NCI-H748 (cell line): ENCODE data around the gene WDR62.

Source experiments
- DNase-seq: peaks from one replicate; lab custom pipeline; 2025; ENCODE audit not compliant: unreplicated experiment; lab: John Stamatoyannopoulos, UW

The WDR62 gene

GRCh38 chr19:36073121-36073876, 18.6 kb downstream of the WDR62 start:
- DNase-seq, result no peak

- no peak for DNase-seq
Measured at GRCh38 chr19:36079389-36079945, 24.8 kb downstream of the WDR62 start.

GRCh38 chr19:36081385-36081784, 26.7 kb downstream of the WDR62 start:
- DNase-seq, result no peak

GRCh38 chr19:36081894-36082293, 27.2 kb downstream of the WDR62 start:
- no peak for DNase-seq

- no peak for DNase-seq
Measured at GRCh38 chr19:36082916-36083315, 28.2 kb downstream of the WDR62 start.

GRCh38 chr19:36084231-36085009, 29.7 kb downstream of the WDR62 start:
- no peak for DNase-seq

- no peak for DNase-seq
Measured at GRCh38 chr19:36086326-36086725, 31.6 kb downstream of the WDR62 start.

GRCh38 chr19:36089847-36090246, 35.1 kb downstream of the WDR62 start:
- no peak for DNase-seq

DNA sequence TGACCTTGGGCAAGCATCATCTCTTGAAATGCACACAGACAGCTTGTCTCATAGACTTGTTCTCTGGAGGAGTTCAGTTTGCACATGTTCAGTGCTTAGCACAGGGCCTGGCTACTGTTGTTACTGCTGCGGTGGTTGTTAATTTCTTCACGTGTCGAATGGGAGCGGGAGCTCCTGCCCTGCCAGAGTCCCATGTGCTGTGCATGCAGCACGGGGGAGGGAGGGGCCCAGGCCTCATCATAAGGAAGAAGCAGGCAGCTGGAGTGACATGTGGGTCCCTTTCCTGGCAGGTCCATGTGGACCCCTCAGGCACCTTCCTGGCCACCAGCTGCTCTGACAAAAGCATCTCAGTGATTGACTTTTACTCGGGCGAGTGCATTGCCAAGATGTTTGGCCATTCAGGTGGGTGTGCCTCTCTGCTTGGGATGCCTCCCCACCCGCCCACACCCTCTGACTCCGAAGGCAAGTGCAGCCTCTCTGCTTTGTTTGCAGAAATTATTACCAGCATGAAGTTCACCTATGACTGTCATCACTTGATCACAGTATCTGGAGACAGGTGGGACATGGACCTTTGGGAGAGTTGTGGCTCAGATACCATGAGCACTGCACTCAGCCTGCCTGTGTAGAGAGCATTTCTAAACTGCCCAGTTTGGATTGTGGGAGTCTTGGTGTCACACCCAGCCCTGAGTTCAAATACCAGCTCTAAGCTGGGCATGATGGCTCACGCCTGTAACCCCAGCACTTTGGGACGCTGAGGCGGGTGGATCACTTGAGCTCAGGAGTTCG, 36.4 kb downstream of the WDR62 start:
- DNase-seq, result no peak

DNA sequence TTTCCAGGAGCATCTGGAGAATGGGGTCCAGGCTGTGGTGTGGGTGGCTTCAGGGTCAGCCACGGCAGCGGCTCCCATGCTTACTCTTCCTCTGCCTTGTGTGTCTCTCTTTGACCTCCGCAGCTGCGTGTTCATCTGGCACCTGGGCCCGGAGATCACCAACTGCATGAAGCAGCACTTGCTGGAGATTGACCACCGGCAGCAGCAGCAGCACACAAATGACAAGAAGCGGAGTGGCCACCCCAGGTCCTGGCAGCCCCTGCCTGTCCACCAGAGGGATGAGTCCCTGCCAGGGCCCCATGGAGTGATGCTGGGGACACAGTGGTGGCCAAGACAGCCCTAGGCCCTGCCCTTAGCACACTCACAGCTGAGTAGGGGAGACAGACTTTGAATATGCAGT, 37.9 kb downstream of the WDR62 start:
- DNase-seq, result no peak

DNA sequence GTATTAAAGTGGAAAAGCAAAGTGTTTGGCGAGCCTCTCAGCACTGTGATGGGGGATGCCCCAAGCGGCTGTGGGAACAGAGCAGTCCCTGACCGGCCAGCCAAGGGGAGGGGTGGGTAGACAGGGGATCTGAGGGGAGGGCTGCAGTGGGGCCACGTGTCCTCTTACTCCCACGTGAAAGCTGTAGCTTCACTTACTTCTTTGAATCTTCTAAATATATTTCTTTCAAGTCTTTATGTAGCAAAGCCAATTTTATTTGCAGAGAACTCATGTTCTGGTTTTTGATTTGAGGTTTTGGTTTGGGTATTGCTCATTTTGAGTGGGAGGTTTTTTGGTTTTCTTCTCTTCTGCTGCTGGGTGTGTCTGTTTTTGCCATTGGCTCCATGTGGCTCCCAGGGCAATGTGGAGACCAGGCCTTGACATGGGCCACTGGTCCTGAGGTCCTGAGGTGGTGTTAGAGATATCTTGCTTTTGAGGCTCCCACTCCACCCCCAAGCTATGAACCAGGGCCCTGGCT, 38.5 kb downstream of the WDR62 start:
- DNase-seq, result no peak

DNA sequence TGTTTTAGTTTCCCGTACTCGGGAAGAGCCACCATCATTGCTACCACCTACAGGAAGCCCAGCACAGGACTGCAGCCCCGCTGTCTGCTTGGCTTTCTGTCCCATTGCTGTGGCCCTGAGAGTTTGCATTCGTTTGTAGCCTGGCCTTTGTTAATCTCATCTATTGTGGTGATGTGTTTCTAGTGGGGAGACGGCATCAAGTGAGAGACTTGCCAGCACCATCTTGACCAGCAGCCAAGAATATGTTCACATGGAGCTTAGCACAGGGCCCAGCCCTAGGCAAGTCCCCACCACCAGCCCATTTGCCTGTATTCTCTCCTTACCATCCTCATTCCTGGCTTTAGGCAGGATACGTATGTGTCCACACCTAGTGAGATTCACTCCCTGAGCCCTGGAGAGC, 39.0 kb downstream of the WDR62 start:
- no peak for DNase-seq

- no peak for DNase-seq
Measured at GRCh38 chr19:36097036-36097435, 42.3 kb downstream of the WDR62 start.

- no peak for DNase-seq
Measured at GRCh38 chr19:36099166-36099785, 44.6 kb downstream of the WDR62 start.

DNA sequence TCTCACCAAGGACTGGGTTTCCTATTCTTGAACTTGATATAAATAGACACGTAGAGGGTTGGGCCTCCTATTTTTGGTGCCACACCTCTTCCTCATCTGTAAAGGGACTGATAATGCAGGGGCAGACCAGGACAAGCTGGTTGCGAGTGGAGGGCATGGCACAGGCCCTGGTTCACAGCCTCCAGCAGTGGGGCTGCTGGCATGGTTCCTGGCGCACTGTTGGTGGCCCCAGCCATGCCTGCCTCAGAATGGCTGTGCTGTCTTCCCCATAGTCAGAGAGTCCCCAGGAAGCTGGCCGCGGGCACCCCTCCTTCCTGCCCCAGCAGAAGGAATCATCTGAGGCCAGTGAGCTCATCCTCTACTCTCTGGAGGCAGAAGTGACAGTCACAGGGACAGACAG, 45.8 kb downstream of the WDR62 start:
- DNase-seq, result no peak

DNA sequence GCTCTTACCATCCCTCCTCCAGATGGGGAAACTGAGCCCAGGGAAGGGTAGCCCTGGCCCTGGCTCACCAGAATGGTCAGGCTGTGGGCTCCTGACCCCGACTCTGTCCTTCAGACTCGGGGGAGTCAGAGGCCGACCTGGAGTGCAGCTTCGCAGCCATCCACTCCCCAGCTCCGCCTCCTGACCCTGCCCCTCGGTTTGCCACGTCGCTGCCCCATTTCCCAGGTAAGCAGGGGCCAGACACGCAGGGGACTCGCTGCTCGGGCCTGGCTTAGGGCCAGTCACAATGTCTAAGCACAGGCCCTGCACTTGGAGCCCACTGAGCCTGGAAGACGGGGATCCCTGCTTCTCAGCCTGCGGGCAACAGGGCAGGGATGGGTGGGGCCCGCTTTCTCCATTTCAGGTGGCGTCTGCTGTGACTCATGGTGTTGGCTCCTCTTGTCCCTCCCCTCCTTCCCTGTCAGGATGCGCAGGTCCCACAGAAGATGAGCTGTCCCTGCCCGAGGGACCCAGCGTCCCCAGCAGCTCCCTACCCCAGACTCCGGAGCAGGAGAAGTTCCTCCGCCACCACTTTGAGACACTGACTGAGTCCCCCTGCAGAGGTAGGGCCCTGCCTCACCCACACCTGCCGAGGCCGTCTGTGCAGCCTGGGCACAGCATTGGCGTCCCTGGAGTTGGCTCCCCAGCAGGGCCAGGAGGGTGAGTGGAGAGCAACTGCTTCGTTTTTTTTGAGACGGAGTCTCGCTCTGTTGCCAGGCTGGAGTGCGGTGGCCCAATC, 47.0 kb downstream of the WDR62 start:
- no peak for DNase-seq

GRCh38 chr19:36103040-36103626, 48.4 kb downstream of the WDR62 start:
- no peak for DNase-seq

- no peak for DNase-seq
Measured at GRCh38 chr19:36103842-36104552, 49.3 kb downstream of the WDR62 start.

- DNase-seq, result no peak
Measured at GRCh38 chr19:36106441-36106840, 51.7 kb downstream of the WDR62 start.
